GM10266 (cell line): ENCODE data around the gene ANKRD33B.

Experiments used
- DNase-seq: peaks from one replicate; pipeline ENCODE4 v3.0.0; 2012; ENCODE audit errors: extremely low spot score
- TF ChIP-seq, protein P1 (sequence below): IDR thresholded peaks from 2 replicates; pipeline ENCODE4 v1.5.1; 2012; ENCODE audit warnings: mild to moderate bottlenecking, low read depth; ENCODE audit not compliant: control insufficient read depth, insufficient read depth; ENCODE audit errors: missing control alignments

ANKRD33B gene

GRCh38 chr5:10667431-10668057 lies 103.7 kb downstream of the ANKRD33B start:
- DNase-seq, result no peak
- TF ChIP-seq, protein P1, sequence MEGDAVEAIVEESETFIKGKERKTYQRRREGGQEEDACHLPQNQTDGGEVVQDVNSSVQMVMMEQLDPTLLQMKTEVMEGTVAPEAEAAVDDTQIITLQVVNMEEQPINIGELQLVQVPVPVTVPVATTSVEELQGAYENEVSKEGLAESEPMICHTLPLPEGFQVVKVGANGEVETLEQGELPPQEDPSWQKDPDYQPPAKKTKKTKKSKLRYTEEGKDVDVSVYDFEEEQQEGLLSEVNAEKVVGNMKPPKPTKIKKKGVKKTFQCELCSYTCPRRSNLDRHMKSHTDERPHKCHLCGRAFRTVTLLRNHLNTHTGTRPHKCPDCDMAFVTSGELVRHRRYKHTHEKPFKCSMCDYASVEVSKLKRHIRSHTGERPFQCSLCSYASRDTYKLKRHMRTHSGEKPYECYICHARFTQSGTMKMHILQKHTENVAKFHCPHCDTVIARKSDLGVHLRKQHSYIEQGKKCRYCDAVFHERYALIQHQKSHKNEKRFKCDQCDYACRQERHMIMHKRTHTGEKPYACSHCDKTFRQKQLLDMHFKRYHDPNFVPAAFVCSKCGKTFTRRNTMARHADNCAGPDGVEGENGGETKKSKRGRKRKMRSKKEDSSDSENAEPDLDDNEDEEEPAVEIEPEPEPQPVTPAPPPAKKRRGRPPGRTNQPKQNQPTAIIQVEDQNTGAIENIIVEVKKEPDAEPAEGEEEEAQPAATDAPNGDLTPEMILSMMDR, result no peak

- DNase-seq, result no peak
- TF ChIP-seq, protein P1, result no peak
Observed at GRCh38 chr5:10668697-10669096, 104.8 kb downstream of the ANKRD33B start.

DNA sequence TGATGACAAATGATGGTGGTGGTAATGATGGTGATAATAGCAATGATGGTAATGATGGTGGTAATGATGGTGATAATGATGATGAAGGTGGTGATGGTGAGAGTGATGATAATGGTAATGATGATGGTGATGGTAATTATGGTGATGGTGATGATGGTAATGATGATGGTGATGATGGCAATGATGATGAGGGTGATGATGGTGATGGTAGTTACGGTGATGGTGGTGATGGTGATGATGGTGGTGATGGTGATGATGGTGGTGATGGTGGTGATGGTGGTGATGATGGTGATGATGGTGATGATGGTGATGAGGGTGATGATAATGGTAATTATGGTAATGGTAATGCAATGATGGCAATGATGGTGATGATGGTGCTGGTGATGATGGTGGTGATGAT lies 106.1 kb downstream of the ANKRD33B start:
- TF ChIP-seq, protein P1, result no peak
- DNase-seq, result no peak

DNA sequence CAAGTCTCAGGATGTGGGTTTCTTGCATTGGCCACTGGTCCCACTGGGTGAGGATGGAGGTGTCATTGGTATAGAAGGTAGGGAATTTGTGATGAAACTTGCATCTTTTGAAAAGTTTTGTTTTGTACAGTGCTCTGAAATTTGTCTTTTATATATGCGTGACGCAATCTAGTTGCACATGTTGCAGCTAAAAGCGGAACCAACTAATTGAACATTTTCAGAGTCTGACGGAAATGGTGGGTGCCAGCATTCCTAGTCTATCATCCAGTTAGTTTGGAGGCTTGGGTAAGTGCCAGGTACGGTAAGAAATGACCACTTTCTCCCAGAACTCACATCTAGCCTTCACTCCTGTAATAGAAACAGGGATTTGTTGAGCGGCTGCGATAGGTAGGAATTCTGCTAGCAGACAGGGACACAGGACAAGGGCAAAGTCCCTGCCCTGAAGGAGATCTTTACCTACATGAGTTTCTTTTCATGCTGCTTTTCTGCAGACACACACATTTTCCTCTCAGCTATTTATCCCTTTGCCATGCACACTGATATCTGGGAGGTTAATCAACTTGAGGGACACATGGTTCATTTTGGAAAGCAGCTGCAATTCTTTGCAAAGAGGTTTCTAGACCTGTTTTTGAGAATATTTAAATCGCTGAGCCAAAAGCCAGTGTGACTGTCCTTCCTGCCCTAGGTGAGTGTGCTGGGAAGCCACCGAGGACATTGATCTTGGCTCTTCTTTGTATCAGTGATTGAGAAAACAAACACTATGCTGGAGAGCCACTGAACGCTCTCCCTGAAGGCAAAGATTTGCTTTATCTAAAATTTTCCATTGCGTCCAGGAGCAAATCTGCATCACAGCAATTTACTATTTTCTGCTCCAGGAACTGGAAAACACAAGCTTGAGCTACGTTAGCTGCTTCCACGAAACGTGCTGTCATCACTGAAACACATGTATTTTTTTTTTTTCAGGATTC lies 107.5 kb downstream of the ANKRD33B start:
- TF ChIP-seq, protein P1, result no peak
- DNase-seq, result no peak

DNA sequence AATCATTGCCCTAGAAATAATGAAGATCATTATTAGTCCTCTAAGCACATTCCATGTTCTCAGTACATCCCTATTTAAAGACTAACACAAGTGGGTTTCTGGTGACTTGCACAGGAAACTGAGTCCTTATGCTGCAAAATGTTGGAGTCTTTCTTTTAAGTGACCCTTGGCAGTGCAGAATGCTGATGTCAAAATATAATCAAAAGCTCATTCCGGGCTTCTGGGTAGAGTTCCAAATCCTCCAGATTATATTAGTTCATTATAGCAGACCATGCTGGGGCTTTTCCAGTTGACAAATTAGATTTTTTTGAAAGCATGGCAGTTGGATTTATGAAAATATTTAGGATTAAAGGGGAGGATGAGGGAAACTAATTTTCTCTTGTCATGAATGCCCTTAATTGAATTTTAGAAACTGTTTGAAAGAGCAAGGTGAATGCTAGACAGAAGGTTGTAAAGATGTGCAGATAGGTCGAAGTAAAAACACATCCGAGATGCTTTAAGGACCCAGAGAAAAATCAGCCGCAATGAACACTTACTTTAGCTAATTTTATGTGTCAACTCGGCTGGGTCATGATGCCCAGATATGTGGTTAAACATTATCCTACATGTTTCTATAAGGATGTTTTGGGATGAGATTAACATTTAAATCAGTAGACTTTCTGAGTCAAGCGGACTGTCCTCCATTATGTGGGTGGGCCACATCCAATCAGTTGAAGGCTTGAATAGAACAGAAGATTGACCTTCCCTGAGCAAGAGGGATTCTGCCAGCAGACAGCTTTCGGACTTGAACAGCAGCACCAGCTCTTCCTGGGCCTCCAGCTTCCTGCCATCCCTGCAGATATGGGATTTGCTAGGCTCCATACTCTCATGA lies 108.5 kb downstream of the ANKRD33B start:
- DNase-seq, result no peak
- TF ChIP-seq, protein P1, result no peak

DNA sequence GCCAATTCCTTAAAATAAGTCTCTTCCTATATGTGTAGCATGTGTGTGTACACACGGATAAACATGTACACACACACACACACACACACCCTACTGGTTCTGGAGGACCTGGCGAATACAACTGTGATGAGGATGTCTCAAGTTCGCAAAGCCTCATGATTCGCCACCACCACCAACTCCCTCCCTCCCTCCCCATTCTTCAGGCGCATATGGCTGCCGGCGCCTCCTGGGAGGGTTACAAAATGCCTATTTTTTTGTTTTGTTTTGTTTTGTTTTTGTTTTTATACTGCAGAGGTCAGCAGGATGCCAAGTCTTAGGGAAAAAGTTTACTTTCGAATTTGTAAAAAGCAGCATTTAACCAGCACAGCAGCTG lies 109.1 kb downstream of the ANKRD33B start:
- DNase-seq, result no peak
- TF ChIP-seq, protein P1, result no peak
